ENCODE data around the gene ALG11.
A peak's percentile ranks its signal among the peaks of the same experiment; 100 is the strongest.
"Not testable (repeated sequence)": the region's sequence is repeated elsewhere in the genome, so short reads cannot be mapped to it uniquely, and the experiment has no call there.

ALG11 gene, protein sequence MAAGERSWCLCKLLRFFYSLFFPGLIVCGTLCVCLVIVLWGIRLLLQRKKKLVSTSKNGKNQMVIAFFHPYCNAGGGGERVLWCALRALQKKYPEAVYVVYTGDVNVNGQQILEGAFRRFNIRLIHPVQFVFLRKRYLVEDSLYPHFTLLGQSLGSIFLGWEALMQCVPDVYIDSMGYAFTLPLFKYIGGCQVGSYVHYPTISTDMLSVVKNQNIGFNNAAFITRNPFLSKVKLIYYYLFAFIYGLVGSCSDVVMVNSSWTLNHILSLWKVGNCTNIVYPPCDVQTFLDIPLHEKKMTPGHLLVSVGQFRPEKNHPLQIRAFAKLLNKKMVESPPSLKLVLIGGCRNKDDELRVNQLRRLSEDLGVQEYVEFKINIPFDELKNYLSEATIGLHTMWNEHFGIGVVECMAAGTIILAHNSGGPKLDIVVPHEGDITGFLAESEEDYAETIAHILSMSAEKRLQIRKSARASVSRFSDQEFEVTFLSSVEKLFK
- 31.4 to 37.2 reads per million in 2 donors for total RNA-seq

DNA sequence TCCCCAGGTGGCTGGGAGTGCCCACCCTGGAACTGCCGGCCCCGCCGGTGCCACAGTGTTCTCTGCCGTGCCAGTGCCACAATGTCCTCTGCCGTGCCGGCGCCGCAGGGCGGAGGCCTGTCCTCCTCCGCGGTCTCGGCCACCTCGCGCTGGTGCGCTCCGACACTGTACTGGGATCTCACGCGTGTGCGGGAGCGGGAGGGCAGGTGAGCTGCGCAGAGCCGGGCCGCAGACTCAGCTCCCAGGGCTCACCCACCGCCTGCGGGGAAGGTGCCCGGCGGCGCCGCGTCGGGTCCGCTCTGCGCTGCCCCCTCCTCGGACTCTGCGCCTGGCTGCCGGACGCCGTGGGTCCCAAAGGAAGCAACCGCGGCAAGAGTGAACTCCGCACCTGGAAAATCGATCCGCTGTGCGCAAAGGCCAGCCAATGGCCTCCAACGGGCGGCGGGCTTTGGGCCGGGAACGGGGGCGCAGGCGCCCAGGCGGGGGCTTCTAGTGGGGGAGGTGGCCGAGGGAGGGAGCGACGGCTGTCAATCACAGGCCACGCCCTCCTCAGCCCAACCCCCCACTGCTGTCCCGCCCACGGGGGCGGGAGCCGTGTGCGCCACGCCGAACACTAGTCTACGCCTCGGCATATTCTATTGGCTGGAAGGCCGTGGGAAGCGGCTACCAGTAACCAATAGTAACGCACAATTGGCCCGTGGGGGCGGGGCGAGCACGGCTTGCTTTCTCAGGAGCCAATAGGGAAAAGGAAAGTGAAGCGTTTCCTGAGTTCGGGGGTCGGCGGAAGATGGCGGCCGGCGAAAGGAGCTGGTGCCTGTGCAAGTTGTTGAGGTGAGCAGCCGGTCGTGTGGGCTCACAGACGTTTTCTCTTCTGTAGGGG is at the start of gene ALG11:
Gene ALG11, plus strand, starts transcription at position 767 of the 880 bp plus-strand sequence. Its CDS starts 21 bp downstream, at position 788.
- DNase-seq = peak; percentile 91

GRCh38 chr13:51966186-51966585 is 46.0 kb upstream of the ALG11 start:
- no peak for DNase-seq

GRCh38 chr13:51967482-51968446 is 44.4 kb upstream of the ALG11 start:
- DNase-seq = no peak

GRCh38 chr13:51970349-51970748 is 41.8 kb upstream of the ALG11 start:
- no peak for DNase-seq

DNA sequence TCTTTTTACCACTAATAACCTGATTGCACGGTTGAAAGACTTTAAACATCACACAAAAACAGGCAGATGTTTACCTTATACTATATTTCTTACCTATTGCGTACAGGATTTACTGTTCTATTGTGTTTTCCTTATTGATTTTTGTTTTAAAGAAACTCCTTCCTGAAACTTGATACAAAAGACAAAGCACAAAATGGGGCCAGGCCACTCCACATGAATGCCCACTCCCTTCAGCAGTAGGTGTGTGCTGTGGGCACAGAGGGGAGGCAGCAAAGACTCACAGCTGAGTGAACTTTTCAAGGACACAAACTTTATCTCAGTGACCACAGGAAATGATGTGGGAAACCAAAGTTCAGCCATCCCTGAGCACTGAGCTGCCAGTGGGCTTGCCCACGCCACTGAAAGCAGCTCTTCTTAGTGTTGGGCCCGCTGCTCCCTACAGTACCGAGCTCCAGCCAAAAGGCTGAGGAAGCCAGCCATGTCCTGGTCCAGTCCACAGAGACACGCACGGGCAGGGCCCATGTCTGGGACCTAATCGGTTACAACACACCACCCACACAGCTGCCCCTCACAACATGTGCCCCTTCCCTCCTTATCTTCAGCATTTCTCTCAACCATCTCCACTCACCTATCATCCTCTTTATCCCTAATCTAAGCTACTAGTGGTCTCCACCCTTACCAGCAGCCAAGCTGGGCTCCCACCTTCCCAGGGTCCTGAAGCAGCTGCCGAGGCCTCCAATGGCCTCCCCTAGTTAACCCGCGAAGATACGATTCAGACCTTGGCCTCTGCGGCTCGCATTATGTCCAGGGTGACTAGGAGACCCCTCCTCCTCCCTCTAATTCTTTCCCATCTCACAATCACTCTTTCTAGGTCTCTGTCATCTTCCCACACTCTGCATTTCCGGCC is 40.4 kb upstream of the ALG11 start:
- DNase-seq = no peak

GRCh38 chr13:51974482-51974881 is 37.7 kb upstream of the ALG11 start:
- DNase-seq = no peak

DNA sequence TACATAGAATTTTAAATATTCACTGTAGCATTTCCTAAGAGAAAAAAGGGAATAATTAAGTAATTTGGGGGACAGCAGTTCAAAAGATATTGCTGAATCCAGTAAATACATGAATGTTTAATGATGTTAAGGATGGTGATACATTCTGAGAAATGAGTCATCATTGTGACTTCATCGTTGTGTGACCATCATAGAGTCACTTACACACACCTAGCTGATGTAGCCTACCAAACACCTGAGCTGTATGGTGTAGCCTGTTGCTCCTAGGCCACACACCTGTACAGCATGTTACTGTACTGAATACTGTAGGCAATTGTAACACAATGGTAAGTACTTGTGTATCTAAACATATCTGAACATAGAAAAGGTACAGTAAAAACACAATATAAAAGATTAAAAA is 35.8 kb upstream of the ALG11 start:
- no peak for DNase-seq

DNA sequence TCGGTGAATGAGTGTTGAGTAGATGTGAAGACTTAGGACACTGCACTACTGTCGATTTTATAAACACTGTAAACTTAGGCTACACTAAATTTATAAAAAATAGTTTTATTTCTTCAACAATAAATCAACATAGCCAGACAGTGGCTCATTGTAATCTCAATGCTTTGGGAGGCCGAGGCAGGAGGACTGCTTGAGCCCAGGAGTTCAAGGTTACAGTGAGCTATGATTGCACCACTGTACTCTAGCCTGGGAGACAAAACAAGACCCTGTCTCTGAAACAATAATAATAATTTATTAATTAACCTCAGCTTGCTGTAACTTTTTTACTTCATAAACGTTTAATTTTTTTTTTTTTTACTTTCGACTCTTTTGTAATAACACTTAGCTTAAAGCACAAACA is 35.3 kb upstream of the ALG11 start:
- DNase-seq = no peak

DNA sequence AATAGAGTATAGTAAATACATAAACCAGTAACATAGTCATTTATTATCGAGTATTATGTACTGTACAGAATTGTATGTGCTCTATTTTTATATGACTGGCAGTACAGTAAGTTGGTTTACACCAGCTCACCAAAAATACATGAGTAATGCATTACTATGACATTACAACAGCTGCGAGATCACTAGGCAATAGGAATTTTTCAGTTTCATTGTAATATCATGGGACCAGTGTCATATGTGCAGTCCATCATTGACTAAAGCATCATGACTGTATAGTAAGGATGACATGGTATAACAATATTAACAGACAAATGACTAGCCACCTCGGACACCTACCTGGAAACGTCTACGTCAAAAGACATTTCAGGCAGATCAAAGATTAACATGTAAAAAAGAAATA is 34.6 kb upstream of the ALG11 start:
- DNase-seq = no peak

DNA sequence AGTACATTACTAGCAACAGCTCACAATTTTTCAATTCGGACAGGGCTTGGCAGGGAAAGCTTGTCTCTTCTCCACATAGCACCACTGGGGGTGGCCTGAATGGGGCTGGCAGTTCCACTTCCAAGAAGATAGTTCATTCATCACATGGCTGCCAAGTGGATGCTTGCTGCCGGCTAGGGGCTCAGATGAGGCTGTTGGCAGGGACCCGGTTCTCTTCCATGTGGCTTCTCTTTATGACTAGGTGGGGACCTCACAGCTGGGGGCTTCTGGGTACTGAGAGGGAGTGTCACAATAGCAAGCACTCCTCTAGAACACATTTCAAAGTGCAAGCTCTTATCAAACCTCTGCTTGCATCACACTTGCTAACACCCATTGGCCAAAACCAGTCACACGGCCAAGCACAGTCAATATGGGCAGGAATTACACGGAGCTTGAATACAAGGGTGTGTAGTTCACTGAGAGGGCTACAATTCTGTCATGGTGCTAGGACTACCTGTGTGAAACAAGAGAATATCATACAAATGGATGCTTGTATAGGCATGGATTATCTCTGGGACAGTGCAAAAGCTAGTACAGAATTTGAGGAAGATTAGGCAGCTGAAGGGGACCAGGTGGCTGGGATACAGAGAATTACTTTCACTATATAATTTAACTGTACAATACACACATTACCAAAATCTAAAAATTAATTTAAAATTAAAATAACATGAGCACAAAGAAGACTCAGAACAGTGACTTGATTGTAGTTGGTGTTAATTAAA is 33.2 kb upstream of the ALG11 start:
- DNase-seq = no peak

- DNase-seq = no peak
These were observed 31.3 kb upstream of the ALG11 start for GRCh38 chr13:51980908-51981307.

GRCh38 chr13:51981355-51981754 is 30.8 kb upstream of the ALG11 start:
- DNase-seq = no peak

- not testable (repeated sequence) for DNase-seq
These were observed 28.9 kb upstream of the ALG11 start for GRCh38 chr13:51983292-51983691.

GRCh38 chr13:51984904-51985303 is 27.3 kb upstream of the ALG11 start:
- not testable (repeated sequence) for DNase-seq

GRCh38 chr13:51988988-51989618 is 23.1 kb upstream of the ALG11 start:
- no peak for DNase-seq

- DNase-seq = no peak
These were observed 18.5 kb upstream of the ALG11 start for GRCh38 chr13:51993713-51994112.

DNA sequence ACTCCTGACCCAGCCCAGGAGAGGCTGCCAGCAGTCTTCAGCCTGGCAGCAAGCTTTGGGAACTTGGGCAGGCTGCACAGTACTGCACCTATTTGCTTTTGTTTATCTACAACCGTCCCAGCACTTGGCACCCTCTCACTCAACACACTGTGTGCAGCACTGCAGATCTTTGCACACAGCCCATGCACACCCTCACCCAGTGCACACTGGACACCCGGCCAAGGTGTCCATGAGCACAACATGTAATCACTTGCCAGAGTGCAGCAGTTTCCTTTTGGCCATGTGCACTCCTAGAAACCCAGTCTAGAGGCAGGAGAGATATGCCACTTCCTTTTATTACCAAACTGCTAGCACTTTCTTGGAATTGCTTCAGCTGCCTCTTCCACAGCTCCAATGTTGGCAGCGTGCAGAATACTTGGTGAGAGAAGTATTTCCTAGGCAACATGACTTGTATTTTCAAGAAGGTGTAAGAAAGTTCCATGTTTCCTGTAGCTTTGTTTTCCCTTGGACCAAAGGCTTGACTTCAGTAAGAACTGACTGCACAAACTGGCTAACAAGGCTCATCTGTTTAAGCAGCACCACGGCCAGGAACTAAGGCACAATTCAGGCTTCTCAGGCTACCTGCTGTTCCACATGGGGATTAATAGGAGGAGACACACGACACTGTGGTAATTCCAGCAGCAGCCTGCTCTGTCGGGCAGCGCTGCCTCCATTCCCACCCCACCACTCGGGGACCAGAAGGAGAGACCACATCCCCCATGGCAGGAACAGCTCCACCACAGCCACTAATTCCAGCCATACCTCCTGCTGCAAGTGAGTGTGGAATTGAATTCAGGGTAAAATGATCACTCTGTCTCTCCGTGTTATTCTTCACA is 16.3 kb upstream of the ALG11 start:
- DNase-seq = no peak

DNA sequence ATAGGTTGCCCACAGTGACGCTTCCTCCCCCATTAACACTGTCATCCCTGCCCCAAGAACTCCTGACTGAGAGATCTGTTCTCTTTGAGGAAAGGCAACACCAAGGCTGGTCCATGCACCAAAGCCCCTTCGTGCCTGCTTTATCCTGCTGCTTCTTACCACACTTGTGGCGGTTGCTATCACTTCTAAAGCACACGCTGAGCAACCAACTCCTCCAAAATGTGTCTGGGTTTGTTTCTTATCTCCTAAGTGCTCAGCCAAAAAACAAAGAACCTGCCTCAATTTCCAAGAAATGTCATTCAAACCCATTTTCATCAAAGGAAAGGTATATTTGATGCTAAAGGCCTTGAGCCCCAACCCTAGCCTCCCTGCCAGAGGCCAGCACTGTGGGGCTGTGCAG is 15.6 kb upstream of the ALG11 start:
- DNase-seq = no peak

DNA sequence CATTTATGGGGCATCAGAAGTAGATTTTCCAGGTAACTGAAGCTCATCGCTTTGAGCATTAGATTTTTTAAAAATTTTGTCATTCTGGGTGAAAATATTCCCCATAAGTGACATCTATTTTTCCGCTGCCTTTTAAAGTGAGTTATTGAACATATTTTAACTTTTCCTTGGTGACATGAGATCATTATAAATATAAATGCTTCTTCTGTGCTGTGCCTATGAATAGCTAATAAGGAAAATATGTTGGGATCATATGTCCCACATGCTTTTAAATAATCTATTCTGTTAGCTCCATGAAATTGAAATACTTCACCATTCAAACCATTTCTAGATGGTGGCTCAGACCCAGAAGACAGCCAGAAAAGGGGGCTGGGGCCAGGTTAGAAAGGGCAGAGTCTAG is 15.0 kb upstream of the ALG11 start:
- DNase-seq = no peak
